ENCODE results near the gene CDH4. TPM values are rescaled to one million over a fixed set of nuclear protein-coding genes. Genes with fewer than 3 reads are reported as not detected.

The CDH4 gene
- total RNA-seq, 2 experiments from 2014 or later, result 0.11 to 0.18 TPM

GRCh38 chr20:61933951-61934715 lies 682.1 kb downstream of the CDH4 start:
- intact Hi-C loops (cut with micrococcal nuclease), result no loop called here
- H3K27ac Mint-ChIP-seq, result no peak overlapping the region
- no peaks in the 10 kb centered on the region for H3K4me1 Mint-ChIP-seq (ENCODE audit: low read depth)
- ATAC-seq, result no peak
- no peak for DNase-seq
- H3K9me3 Mint-ChIP-seq, result no peaks in the 10 kb centered on the region
- no peak for TF ChIP-seq CTCF (IDR thresholded peaks at IDR 0.05)
- H3K4me3 Mint-ChIP-seq, result no peak overlapping the region
- CTCF ChIA-PET, result no interaction called here
- H3K36me3 Mint-ChIP-seq (ENCODE audit: low read depth), result no peaks in the 10 kb centered on the region
- peaks cover 2% of the 10 kb centered on the region for H3K27me3 Mint-ChIP-seq
- POLR2A ChIA-PET, result no interaction called here

- no peak for TF ChIP-seq CTCF (IDR thresholded peaks at IDR 0.05)
- no peak overlapping the region for H3K4me3 Mint-ChIP-seq
- no peak overlapping the region for H3K27ac Mint-ChIP-seq
- no peak for ATAC-seq
- H3K9me3 Mint-ChIP-seq, result no peaks in the 10 kb centered on the region
- intact Hi-C loops (cut with micrococcal nuclease), result no loop called here
- H3K27me3 Mint-ChIP-seq, result peaks cover 2% of the 10 kb centered on the region
- H3K4me1 Mint-ChIP-seq (ENCODE audit: low read depth), result no peaks in the 10 kb centered on the region
- ChIA-PET POLR2A (no interaction called here), CTCF (interaction anchor here (0.9 kb wide), 1 partner anchor 39 kb away, joined by 3 read pairs; no protein-coding TSS in a partner anchor)
- no peak for DNase-seq
- no peaks in the 10 kb centered on the region for H3K36me3 Mint-ChIP-seq (ENCODE audit: low read depth)
Measured at GRCh38 chr20:61934716-61935530, 682.9 kb downstream of the CDH4 start.

- peaks cover 2% of the 10 kb centered on the region for H3K27me3 Mint-ChIP-seq
- intact Hi-C loops (cut with micrococcal nuclease), result no loop called here
- no peaks in the 10 kb centered on the region for H3K36me3 Mint-ChIP-seq (ENCODE audit: low read depth)
- H3K4me3 Mint-ChIP-seq, result no peak overlapping the region
- H3K4me1 Mint-ChIP-seq (ENCODE audit: low read depth), result no peaks in the 10 kb centered on the region
- DNase-seq (no peak), ATAC-seq (no peak)
- TF ChIP-seq CTCF (IDR thresholded peaks at IDR 0.05), result no peak
- ChIA-PET CTCF (interaction anchor here (0.9 kb wide), 1 partner anchor 40 kb away, joined by 3 read pairs; no protein-coding TSS in a partner anchor), POLR2A (no interaction called here)
- H3K9me3 Mint-ChIP-seq, result no peaks in the 10 kb centered on the region
- no peak overlapping the region for H3K27ac Mint-ChIP-seq
Measured at GRCh38 chr20:61935926-61936700, 684.1 kb downstream of the CDH4 start.

- ChIA-PET CTCF (no interaction called here), POLR2A (no interaction called here)
- no peak for DNase-seq
- no peak overlapping the region for H3K27ac Mint-ChIP-seq
- no peaks in the 10 kb centered on the region for H3K9me3 Mint-ChIP-seq
- H3K4me1 Mint-ChIP-seq (ENCODE audit: low read depth), result no peaks in the 10 kb centered on the region
- no peak overlapping the region for H3K4me3 Mint-ChIP-seq
- H3K27me3 Mint-ChIP-seq, result peaks cover 2% of the 10 kb centered on the region
- H3K36me3 Mint-ChIP-seq (ENCODE audit: low read depth), result no peaks in the 10 kb centered on the region
- ATAC-seq, result no peak
- TF ChIP-seq CTCF (IDR thresholded peaks at IDR 0.05), result no peak
- intact Hi-C loops (cut with micrococcal nuclease), result no loop called here
Measured at GRCh38 chr20:61936701-61937131, 684.7 kb downstream of the CDH4 start.
